HCT116 (cell line): Measurements from ENCODE around the gene SLC2A4.

ENCODE experiments used
- POLR2A ChIP-seq: IDR thresholded peaks from 2 replicates; pipeline ENCODE4 v1.7.0; 2011; ENCODE audit warnings: borderline replicate concordance; ENCODE audit not compliant: insufficient read depth, insufficient read length; ENCODE audit errors: extremely low read depth
- TF ChIP-seq, protein P1 (sequence below): IDR thresholded peaks from 2 replicates; pipeline ENCODE4 v1.6.1; 2011; ENCODE audit warnings: mild to moderate bottlenecking, low read length, moderate library complexity; ENCODE audit not compliant: insufficient replicate concordance; ENCODE audit errors: extremely low read depth

DNA sequence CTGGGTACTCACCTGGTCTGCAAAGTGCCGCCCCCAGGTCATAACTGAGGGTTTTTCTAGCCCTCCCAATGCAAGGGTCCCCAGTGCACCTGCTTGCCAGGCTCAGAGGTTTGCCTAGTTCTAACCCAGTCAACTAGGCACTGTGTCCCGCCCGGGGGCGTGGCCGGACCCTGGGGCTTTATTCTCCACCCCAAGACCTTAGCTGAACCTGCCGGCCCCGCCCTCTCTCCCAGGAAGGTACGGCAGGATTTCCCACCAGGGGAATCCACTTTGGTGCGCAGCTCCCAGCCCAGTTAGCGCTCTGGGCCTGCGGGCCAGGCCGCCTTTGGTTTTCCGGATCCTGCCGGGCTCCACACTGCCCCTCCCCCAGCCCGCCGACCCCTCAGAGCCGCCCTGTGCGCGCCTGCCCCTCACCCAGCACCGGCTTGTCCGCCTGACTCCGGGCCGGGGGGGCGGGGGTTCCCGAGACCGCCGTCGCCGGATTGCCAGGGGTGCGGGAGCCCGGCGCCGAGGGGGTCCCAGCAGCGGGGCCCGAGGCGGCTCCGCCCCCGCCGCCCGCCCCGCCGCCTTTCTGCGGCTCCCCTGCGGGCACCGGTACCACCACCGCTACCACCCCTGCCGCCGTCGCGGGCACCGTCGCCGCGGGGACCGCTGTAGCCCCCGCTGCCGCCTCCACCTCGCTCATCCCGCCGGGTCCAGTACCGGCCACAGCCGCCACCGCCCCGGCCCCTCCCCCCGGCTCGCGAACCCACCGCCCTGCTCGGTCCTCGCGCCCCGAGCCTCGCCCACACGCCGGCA is 12.5 kb downstream of the SLC2A4 start:
- no peak for TF ChIP-seq POLR2A
- TF ChIP-seq, protein P1, sequence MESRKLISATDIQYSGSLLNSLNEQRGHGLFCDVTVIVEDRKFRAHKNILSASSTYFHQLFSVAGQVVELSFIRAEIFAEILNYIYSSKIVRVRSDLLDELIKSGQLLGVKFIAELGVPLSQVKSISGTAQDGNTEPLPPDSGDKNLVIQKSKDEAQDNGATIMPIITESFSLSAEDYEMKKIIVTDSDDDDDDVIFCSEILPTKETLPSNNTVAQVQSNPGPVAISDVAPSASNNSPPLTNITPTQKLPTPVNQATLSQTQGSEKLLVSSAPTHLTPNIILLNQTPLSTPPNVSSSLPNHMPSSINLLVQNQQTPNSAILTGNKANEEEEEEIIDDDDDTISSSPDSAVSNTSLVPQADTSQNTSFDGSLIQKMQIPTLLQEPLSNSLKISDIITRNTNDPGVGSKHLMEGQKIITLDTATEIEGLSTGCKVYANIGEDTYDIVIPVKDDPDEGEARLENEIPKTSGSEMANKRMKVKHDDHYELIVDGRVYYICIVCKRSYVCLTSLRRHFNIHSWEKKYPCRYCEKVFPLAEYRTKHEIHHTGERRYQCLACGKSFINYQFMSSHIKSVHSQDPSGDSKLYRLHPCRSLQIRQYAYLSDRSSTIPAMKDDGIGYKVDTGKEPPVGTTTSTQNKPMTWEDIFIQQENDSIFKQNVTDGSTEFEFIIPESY, result no peak
